ENCODE data around the gene SCO2.
"Not testable (repeated sequence)": the region's sequence is repeated elsewhere in the genome, so short reads cannot be mapped to it uniquely, and the experiment has no call there.

Gene SCO2

GRCh38 chr22:50548921-50549790 lies 23.8 kb upstream of the SCO2 start:
- DNase-seq: no peak

- DNase-seq: no peak
Measured at GRCh38 chr22:50548040-50548920, 22.9 kb upstream of the SCO2 start.

GRCh38 chr22:50547263-50547985 lies 22.0 kb upstream of the SCO2 start:
- no peak for DNase-seq

DNA sequence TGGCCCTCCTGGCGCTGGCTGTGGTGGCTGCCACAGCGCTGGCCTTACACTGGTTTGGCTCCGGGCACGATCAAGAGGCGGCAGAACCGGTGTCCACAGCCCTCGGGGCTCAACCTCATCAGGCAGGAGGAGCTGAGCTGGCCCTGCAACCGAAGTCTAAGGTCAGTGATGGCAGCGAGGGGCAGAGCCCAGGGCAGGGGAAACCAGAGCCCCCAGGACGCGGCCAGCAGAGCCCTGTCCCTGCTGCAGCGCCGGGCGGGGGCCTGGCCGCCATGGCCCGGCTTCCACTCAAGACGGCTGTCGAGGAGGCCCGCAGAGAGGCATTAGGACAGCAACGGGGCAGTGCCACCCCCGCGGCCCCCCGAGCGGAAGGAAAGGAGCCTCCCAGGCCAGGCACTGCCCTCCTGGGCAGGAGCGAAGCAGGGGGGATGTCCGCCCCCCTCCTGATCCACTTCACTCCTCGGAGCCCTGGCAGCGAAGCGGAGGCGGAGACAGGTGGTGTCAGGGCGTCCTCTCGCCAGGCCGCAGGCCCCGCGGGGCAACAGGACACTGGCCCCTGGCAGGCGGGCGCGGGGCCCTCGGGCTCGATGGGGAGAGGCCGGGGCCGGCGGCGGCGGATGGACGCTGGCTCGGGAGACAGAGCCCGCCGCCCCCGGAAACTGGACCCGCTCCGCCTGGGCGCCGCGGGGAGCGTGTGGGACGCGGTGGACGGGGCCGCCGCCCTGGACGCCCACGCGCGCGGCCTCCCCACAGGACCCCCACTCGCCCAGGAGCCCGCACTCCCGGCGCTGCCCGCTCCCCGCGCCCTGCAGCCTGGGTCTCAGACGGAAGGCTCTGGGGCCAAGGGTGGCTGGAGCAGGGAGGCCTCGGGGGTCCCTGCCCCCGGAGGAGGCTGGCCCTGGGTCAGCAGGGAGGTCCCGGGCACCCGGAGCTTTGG lies 21.2 kb upstream of the SCO2 start:
- DNase-seq: no peak

DNA sequence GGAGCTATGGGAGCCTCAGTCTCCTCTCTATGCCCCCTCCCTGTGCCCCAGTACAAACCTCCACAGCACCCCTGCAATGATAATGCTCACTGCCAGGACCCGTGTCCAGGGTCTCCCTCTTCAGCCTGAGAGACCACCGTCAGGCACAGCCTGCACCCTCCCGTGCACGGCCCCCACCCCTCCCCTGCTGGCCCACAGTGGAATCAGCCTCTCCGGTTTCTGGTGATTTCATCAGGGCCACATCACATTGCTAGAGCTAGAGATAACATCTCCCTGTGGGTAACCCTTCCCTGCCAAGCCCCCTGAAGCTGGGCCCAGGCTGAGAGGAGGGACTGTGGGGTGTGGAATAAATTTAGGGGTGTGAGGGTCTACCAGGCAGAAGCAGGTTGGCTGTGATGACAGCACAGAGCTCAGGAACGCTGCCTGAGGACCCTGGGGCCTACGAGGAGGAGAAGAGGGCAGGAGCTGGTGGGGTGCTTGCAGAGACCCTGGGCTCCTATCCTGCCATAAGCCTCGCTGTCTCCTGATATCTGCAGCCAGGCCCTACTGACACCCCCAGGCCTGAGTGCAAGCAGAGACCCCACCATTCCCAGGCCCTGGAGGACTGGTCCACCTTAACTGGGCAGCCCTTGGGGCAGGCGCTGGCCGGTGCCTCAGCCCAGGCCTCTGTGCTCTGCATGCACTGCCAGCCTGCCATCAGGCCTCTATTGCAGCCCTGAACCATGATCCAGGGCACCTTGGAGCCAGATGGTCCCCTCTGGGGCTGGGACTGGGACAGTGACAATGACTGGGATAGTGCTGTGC lies 20.3 kb upstream of the SCO2 start, which contains the start of gene KLHDC7B:
Gene KLHDC7B (plus strand): TSS at position 378 of the 804 bp plus-strand sequence. CDS start 345 bp downstream, at position 723.
- no peak for DNase-seq

- peak; percentile 20 for DNase-seq
Measured at GRCh38 chr22:50544746-50545253, 19.4 kb upstream of the SCO2 start.

- peak; percentile 92 for DNase-seq
Measured at GRCh38 chr22:50544078-50544745, 18.8 kb upstream of the SCO2 start.

DNA sequence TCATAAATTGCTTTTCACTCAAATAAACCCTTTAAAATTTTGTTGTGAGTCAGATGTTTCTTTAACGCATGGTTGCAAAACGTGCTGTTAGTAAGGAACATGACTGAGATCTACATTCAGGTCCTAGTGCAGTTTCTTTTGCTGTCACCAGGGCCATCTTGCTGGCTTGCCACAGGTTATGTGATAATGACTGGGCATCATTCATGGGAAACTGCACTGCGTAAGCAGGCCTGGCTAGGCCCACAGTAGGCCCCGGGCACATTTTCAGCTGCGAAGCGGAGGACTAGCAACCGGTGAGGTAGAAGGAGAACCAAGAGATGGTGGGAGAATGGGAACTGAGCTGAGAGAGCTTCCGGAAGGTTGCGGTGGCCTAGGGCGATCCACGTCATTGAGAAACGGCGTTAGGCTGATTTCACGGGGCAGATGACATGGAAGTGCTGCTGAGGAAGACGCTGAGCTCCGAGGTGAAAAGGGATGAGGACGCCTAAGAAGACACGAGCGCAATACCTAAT lies 17.1 kb upstream of the SCO2 start:
- DNase-seq: no peak

DNA sequence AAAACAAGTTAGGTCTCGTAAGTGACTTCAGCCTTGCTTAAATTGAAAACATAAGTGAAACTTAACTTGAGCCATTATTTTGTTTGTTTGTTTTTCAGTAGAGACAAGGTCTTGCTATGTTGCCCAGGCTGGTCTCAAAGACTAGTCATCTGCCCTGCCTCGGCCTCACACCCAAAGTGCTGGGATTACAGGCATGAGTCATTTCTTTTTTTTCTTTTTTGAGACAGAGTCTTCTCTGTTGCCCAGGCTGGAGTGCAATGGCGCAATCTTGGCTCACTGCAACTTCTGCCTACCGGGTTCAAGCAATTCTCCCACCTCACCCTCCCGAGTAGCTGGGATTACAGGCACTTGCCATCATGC lies 16.2 kb upstream of the SCO2 start:
- not testable (repeated sequence) for DNase-seq

DNA sequence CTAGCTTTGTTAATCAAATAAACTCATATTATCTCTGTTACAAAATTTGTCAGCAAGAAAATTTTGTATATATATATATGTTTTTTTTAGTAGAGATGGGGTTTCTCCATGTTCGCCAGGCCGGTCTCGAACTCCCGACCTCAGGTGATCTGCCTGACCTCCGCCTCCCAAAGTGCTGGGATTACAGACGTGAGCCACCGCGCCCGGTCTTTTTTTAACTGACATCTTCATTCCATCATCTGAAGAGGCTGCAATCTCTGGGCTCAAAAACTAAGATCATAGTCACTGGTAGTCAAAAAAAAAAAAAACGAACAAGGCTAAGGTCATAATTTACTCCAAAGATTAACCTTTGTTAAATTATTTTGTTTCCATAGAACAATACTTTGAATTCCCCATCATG lies 15.0 kb upstream of the SCO2 start:
- DNase-seq: no peak

DNA sequence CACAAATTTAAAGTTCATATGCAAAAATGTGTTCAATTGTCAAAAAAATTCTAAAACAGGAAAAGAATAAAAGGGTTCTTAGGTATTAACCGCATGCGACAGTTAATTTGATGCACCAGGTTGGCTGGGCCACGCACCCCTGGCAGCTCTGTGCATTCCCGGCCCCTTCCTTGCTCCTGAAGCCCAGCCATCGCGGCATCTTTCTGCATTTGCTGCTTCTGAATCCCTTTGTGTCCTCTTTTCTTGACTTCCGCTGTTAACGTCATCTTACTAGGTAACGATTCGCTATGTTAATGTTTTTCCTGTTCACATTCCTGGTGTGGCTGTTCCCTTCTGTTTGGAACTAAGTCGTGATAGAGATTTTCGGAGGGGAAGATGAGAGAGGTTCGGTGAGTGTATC lies 12.4 kb upstream of the SCO2 start:
- no peak for DNase-seq

- DNase-seq: peak; percentile 95
Measured at GRCh38 chr22:50536226-50536625, 10.8 kb upstream of the SCO2 start.

DNA sequence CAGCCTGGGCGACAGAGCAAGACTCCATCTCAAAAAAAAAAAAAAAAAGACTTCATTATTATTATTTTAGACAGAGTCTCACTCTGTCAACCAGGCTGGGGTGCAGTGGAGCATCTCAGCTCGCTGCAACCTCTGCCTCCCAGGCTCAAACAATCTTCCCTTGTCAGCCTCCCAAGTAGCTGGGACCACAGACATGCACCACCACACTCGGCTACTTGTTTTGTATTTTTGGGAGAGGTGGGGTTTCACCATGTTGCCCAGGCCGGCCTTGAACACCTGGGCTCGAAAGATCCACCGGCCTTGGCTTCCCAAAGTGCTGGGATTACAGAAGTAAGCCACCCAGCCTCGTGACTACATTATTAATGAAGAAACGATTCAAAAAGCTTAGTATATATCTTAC lies 9.7 kb upstream of the SCO2 start:
- DNase-seq: no peak

DNA sequence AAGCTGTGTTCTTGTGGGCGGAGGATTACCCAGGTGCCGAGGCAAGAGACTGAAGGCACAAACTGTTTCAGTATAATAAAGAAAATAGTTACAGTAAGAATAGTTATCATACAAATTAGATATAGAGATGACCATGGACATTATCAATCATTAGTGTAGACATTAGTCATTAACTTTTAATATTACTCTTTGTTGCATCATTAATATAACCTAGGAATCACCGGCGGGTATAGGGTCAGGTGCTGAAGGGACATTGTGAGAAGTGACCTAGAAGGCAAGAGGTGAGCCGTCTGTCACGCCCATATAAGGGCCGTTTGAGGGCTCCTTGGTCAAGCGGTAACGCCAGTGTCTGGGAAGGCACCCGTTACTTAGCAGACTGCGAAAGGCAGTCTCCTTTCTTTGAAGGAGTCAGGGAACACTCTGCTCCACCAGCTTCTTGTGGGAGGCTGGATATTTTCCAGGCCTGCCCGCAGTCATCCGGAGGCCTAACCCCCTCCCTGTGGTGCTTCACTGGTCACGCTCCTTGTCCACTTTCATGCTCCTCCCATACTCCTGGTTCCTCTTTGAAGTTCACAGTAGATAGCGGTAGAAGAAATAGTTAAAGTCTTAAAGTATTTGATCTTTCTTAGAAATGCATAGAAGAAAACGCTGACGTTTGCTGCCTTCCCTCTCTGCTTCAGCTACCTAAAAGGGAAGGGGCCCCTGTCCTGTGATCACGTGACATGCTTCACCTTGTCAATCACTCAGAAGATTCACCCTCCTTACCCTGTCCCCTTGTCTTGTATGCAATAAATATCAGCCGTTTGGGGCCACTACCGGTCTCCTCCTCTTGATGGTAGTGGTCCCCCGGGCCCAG lies 8.7 kb upstream of the SCO2 start:
- peak; percentile 87 for DNase-seq

- DNase-seq: no peak
Measured at GRCh38 chr22:50532824-50533796, 7.7 kb upstream of the SCO2 start.

GRCh38 chr22:50531962-50532674 lies 6.7 kb upstream of the SCO2 start:
- no peak for DNase-seq

DNA sequence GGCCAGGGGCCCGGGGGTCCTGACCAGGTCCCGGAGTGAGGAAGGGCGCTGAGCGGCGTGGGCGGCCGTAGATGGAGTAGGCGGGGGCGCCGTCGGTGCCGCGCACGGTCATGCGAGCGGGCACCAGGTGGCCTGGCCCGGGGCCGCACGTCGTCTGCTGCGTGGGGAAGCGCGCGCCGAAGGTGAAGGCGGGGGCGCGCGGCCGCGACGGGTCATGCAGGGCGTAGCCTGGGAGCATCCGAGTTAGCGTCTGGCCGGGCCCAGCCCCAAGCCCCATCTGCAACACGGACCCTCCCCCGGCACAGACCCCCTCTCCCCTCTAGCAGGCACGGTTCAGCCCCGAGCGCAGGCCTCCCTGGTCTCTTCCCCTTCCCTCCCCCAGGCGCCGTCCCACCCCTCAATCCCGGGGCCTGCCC lies 6.2 kb upstream of the SCO2 start:
- DNase-seq: peak; percentile 88
